Hepatocyte (in vitro differentiated cells): Measurements from ENCODE around the gene PIK3C2B. TPM values are rescaled to one million over a fixed set of nuclear protein-coding genes. Genes with fewer than 3 reads are reported as not detected.

Experiments
- DNase-seq: peaks from one replicate; pipeline ENCODE4 v3.0.0-alpha.2; 2016; ENCODE audit warnings: low spot score
- H2AFZ ChIP-seq: fragments of 200-600 bp; sonication (generic); 2 replicates; pipeline ENCODE4 v1.6.0; 2016; ENCODE audit warnings: antibody characterized with exemption, mild to moderate bottlenecking
- H3K27ac ChIP-seq: fragments of 200-600 bp; sonication (generic); 2 replicates; pipeline ENCODE4 v1.5.1; 2016; ENCODE audit warnings: mild to moderate bottlenecking
- H3K27me3 ChIP-seq: fragments of 200-600 bp; sonication (generic); 2 replicates; pipeline ENCODE4 v1.6.1; 2016
- H3K36me3 ChIP-seq: fragments of 200-600 bp; sonication (generic); replicated peaks from 2 replicates; pipeline ENCODE4 v1.5.1; 2016; ENCODE audit warnings: low read depth; ENCODE audit not compliant: insufficient read depth
- H3K4me1 ChIP-seq: fragments of 200-600 bp; sonication (generic); 2 replicates; pipeline ENCODE4 v1.5.1; 2016; ENCODE audit warnings: mild to moderate bottlenecking, moderate library complexity; ENCODE audit not compliant: insufficient read depth
- H3K4me2 ChIP-seq: fragments of 200-600 bp; sonication (generic); 2 replicates; pipeline ENCODE4 v1.6.0; 2016
- H3K4me3 ChIP-seq: fragments of 200-600 bp; sonication (generic); 2 replicates; pipeline ENCODE4 v1.5.1; 2016; ENCODE audit warnings: mild to moderate bottlenecking
- H3K79me2 ChIP-seq: fragments of 200-600 bp; sonication (generic); 2 replicates; pipeline ENCODE4 v1.6.0; 2017; ENCODE audit warnings: mild to moderate bottlenecking
- H3K9me2 ChIP-seq: fragments of 200-600 bp; sonication (generic); replicated peaks from 2 replicates; pipeline ENCODE4 v1.6.0; 2017; ENCODE audit warnings: mild to moderate bottlenecking; ENCODE audit not compliant: insufficient read depth
- H3K9me3 ChIP-seq: fragments of 200-600 bp; sonication (generic); 2 replicates; pipeline ENCODE4 v1.5.1; 2016; ENCODE audit warnings: low read depth, mild to moderate bottlenecking
- H4K20me1 ChIP-seq: fragments of 200-600 bp; sonication (generic); 2 replicates; pipeline ENCODE4 v1.6.0; 2016; ENCODE audit warnings: mild to moderate bottlenecking; ENCODE audit not compliant: insufficient read depth, poor library complexity, severe bottlenecking
- EZH2 ChIP-seq: fragments of 200-600 bp; sonication (generic); IDR thresholded peaks from 2 replicates; pipeline ENCODE4 v1.6.1; 2016; ENCODE audit warnings: antibody characterized with exemption, mild to moderate bottlenecking, borderline replicate concordance
- EZH2phosphoT487 ChIP-seq: fragments of 200-600 bp; sonication (generic); IDR thresholded peaks from one replicate; pipeline ENCODE4 v1.6.1; 2018; ENCODE audit warnings: antibody characterized with exemption, mild to moderate bottlenecking, low read depth, moderate library complexity; ENCODE audit not compliant: unreplicated experiment, severe bottlenecking
- WGBS: methylation state at CpG from one replicate; pipeline ENCODE4 v1.1.6; 2016; ENCODE audit warnings: low lambda C conversion rate; ENCODE audit errors: missing lambda C conversion rate; 5-methylcytosine and 5-hydroxymethylcytosine counted together
- polyA plus RNA-seq: library from polyadenylated mRNA; unstranded; fragments of >200 nt; fragmentation: Nextera tagmentation; extraction: Ambion mirVana; gene quantifications from 2 replicates; pipeline ENCODE4 v1.2.1, GENCODE V29; 2016
- total RNA-seq: library from RNA; depleted of rRNA; stranded (reverse); fragments of >200 nt; gene quantifications from 2 replicates; pipeline ENCODE4 v1.2.3, GENCODE V29; 2014
- TF ChIP-seq, protein P1 (sequence below): fragments of 200-600 bp; sonication (generic); IDR thresholded peaks from 2 replicates; pipeline ENCODE4 v1.5.1; 2016; ENCODE audit warnings: antibody characterized with exemption, mild to moderate bottlenecking; ENCODE audit not compliant: poor library complexity

Gene PIK3C2B
- total and polyA plus RNA-seq, 2 experiments from 2014 or later = 18.8 to 26.0 TPM

DNA sequence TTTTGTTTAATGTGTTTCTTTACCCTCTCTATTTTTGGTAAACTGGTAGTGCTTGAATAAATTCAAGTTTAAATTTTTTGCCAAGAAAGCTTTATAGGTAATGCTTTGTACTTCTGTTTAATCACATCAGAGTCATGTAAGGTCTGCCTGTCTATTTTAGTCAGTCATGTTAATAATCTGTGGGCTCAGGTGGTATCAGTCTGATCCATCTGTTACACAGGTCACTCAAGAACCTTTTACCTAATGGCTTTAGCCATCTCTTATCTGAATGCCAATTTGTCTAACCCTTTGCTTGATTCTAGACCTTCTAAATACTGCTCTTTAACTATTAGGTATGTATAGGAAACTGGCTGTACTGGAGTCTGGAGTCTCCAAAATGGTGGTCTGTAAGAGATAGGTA lies 38.2 kb upstream of the PIK3C2B start:
- H3K4me2 ChIP-seq = no peak overlapping the region
- H3K4me3 ChIP-seq = no peak overlapping the region
- no peaks in the 10 kb centered on the region for H3K9me2 ChIP-seq
- H3K79me2 ChIP-seq = peaks cover 15% of the 10 kb centered on the region
- H3K36me3 ChIP-seq = peaks cover 3% of the 10 kb centered on the region
- no peak for TF ChIP-seq EZH2phosphoT487
- TF ChIP-seq, protein P1, sequence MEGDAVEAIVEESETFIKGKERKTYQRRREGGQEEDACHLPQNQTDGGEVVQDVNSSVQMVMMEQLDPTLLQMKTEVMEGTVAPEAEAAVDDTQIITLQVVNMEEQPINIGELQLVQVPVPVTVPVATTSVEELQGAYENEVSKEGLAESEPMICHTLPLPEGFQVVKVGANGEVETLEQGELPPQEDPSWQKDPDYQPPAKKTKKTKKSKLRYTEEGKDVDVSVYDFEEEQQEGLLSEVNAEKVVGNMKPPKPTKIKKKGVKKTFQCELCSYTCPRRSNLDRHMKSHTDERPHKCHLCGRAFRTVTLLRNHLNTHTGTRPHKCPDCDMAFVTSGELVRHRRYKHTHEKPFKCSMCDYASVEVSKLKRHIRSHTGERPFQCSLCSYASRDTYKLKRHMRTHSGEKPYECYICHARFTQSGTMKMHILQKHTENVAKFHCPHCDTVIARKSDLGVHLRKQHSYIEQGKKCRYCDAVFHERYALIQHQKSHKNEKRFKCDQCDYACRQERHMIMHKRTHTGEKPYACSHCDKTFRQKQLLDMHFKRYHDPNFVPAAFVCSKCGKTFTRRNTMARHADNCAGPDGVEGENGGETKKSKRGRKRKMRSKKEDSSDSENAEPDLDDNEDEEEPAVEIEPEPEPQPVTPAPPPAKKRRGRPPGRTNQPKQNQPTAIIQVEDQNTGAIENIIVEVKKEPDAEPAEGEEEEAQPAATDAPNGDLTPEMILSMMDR = no peak
- no peak for TF ChIP-seq EZH2
- H3K27me3 ChIP-seq = no peaks in the 10 kb centered on the region
- peaks cover 8% of the 10 kb centered on the region for H4K20me1 ChIP-seq
- DNase-seq = no peak
- H3K27ac ChIP-seq = no peak overlapping the region
- no peak overlapping the region for H2AFZ ChIP-seq
- no peaks in the 10 kb centered on the region for H3K9me3 ChIP-seq
- no peaks in the 10 kb centered on the region for H3K4me1 ChIP-seq

DNA sequence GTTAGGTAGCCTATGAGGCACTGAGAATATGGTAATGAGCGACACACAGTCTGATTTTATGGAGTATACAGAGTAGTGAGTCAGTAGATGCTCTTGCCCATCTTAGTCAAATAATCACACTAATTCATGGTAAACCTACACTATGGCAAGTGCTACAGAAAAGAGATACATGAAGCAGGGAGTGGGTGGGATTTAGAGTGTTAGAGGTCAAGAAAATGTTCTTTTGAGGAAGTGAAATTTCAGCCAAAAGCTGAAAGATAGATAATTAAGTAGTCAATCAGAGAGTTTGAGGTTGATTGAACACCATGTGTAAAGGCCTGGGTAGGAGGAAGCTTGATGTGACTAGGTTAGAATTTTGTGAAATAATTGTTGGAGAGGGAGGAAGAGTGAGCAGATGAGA lies 36.3 kb upstream of the PIK3C2B start:
- Histone ChIP-seq H3K4me3 (no peak overlapping the region), H3K4me2 (no peak overlapping the region), H3K36me3 (no peaks in the 10 kb centered on the region), H3K79me2 (peaks cover 32% of the 10 kb centered on the region), H3K9me3 (no peaks in the 10 kb centered on the region), H2AFZ (no peak overlapping the region), H3K4me1 (no peaks in the 10 kb centered on the region), H3K9me2 (no peaks in the 10 kb centered on the region), H4K20me1 (peaks cover 9% of the 10 kb centered on the region), H3K27me3 (no peaks in the 10 kb centered on the region), H3K27ac (no peak overlapping the region)
- TF ChIP-seq, protein P1 = no peak
- no peak for TF ChIP-seq EZH2phosphoT487
- no peak for TF ChIP-seq EZH2
- WGBS = 97% methylated on average over 1 of the region's 1 CpG
- DNase-seq = no peak

DNA sequence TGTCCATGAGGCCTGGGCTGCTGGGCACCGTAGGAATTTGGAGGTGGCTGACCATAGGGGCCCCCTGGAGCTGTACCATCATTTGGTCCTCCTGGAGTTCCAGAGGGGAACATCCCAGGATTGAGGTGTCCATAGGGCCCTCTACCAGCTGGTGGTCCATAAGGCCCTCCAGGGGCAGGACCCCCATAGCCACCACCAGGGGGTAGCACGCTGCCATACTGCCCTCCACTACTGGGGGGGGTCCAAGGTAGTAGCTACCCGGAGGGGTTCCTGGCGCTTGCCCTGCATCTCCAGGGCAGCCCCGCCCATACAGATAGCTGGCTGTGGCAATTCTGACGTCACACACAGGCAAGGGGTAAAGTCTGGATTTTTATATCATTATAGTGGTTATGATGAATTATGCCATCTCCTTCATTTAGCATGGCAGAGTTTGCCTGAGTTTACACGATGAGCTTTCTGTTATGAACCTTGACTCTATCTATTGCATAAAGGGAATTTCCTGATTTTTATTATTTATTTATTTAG lies 34.8 kb upstream of the PIK3C2B start:
- Histone ChIP-seq H3K9me2 (no peaks in the 10 kb centered on the region), H3K9me3 (no peaks in the 10 kb centered on the region), H3K4me1 (peaks cover 5% of the 10 kb centered on the region), H3K36me3 (no peaks in the 10 kb centered on the region), H4K20me1 (peaks cover 15% of the 10 kb centered on the region), H2AFZ (no peak overlapping the region), H3K4me3 (no peak overlapping the region), H3K27me3 (no peaks in the 10 kb centered on the region), H3K79me2 (peaks cover 41% of the 10 kb centered on the region), H3K4me2 (no peak overlapping the region), H3K27ac (no peak overlapping the region)
- 92% methylated on average over 7 of the region's 7 CpGs for WGBS
- DNase-seq = no peak
- no peak for TF ChIP-seq EZH2phosphoT487
- no peak for TF ChIP-seq EZH2
- TF ChIP-seq, protein P1 = no peak

- no peak overlapping the region for H3K4me3 ChIP-seq
- no peaks in the 10 kb centered on the region for H3K9me2 ChIP-seq
- H3K27ac ChIP-seq = no peak overlapping the region
- no peaks in the 10 kb centered on the region for H3K36me3 ChIP-seq
- H3K4me1 ChIP-seq = peaks cover 10% of the 10 kb centered on the region
- 95% methylated on average over 8 of the region's 8 CpGs for WGBS
- H3K9me3 ChIP-seq = no peaks in the 10 kb centered on the region
- H3K27me3 ChIP-seq = no peaks in the 10 kb centered on the region
- TF ChIP-seq, protein P1 = no peak
- no peak for TF ChIP-seq EZH2
- TF ChIP-seq EZH2phosphoT487 = no peak
- H3K79me2 ChIP-seq = peaks cover 47% of the 10 kb centered on the region
- H2AFZ ChIP-seq = no peak overlapping the region
- no peak for DNase-seq
- H3K4me2 ChIP-seq = no peak overlapping the region
- H4K20me1 ChIP-seq = peaks cover 22% of the 10 kb centered on the region
Observed at GRCh38 chr1:204528677-204529076, 34.1 kb upstream of the PIK3C2B start.
